Measurements from ENCODE around the gene BABAM2.

DNA sequence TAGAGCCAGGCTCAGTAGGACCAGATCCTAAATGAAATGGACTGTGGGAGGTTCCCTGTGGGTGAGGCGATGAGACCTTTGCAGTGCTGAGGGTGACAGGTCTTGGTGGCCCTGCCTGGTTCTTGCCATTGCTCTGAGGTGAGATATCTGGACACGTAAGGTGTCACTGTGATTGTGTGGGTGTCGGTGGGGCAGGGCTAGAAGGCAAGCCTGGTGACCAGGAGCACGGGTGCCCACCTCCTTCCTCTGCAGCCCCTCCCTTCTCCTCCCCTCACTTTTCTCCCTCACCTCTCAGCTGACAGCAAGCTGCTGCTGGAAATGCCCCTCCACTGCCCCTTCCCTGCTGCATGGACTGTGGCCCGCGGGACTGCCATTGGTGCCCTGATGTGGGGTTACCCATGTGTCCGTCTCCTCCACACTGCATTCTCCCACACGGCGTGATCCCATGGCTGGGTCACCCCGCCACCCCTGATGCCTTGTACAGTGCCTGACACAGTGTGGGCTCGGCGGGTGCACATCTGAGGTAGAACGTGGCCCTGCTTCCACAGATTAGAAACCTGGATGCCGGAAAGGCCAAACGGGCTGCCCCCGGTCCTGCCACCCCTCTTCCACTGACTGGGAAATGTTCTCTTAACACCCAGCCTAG is 446.6 kb downstream of the BABAM2 start:
- TF ChIP-seq, protein P1, sequence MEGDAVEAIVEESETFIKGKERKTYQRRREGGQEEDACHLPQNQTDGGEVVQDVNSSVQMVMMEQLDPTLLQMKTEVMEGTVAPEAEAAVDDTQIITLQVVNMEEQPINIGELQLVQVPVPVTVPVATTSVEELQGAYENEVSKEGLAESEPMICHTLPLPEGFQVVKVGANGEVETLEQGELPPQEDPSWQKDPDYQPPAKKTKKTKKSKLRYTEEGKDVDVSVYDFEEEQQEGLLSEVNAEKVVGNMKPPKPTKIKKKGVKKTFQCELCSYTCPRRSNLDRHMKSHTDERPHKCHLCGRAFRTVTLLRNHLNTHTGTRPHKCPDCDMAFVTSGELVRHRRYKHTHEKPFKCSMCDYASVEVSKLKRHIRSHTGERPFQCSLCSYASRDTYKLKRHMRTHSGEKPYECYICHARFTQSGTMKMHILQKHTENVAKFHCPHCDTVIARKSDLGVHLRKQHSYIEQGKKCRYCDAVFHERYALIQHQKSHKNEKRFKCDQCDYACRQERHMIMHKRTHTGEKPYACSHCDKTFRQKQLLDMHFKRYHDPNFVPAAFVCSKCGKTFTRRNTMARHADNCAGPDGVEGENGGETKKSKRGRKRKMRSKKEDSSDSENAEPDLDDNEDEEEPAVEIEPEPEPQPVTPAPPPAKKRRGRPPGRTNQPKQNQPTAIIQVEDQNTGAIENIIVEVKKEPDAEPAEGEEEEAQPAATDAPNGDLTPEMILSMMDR (IDR thresholded peaks at IDR 0.05 in 4 of 5, conservative IDR thresholded peaks at IDR 0.05 in 1 of 5), result no peak
- TF ChIP-seq POLR2A (IDR thresholded peaks at IDR 0.05), result no peak

Measured in gastrocnemius medialis (tissue), 4 donors.